SIG-M5 treated with dmso at 0.1 percent for 504 hours (cell line): ENCODE results near the gene SWT1.

Experiments used
- DNase-seq: peaks from one replicate; lab custom pipeline; 2025; ENCODE audit not compliant: unreplicated experiment; lab: John Stamatoyannopoulos, UW

Gene SWT1

DNA sequence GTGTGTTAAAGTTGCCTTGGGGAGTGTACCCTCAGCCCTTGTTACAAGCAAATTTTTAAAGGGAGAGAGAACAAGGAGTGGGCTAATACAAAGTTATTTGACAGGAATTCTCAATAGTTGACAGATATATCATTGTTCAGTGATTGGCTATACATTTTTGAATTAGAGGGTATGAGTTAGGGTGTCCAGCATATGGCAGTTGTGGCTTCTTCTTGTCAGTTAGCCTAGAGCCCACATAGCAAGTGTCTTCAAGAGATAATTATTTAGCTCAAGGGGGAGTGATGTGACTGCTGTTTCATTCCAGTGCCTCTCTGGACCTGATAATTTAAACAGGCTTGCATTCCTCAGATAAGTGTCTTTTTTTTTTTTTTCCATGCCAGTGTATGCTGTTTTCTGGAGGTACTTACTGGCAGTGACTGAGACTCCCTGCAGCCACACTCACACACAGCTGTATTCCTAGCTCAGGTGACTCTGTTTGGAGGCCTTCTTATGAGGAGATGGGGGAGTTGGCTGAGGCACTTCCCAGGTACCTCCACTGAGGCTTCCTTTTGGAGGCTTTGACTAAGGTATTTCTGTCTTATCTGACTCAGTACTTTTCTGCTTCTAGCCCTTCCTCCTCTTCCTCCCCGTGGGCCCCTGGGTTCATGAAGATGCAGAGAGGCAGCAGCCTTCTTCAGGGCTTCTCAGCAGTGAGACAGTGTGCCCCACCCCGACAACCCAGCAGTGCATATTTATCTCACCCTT lies 127.7 kb downstream of the SWT1 start:
- DNase-seq = no peak

GRCh38 chr1:185287451-185287850 lies 130.5 kb downstream of the SWT1 start:
- DNase-seq = no peak

GRCh38 chr1:185288435-185288834 lies 131.5 kb downstream of the SWT1 start:
- no peak for DNase-seq

- DNase-seq = no peak
Measured at GRCh38 chr1:185289880-185290279, 132.9 kb downstream of the SWT1 start.

DNA sequence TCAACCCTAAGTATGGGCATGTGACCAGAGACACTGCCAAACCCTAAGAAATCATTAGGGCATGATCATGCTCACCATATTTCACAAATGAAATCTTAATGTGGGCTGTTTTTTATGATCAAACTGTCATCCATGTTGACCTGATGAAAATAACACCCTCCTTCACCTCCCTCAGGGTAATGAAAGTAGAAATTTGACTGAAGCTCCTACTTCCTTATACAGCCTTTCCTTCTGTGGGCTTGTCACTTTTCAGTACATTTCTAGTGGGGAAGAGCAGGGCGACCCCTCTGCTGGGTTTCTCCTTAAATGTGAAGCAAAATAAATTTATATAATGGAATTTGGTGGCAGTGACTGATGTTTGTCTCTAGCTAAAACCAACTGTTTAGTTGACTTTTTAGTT lies 134.2 kb downstream of the SWT1 start:
- no peak for DNase-seq

DNA sequence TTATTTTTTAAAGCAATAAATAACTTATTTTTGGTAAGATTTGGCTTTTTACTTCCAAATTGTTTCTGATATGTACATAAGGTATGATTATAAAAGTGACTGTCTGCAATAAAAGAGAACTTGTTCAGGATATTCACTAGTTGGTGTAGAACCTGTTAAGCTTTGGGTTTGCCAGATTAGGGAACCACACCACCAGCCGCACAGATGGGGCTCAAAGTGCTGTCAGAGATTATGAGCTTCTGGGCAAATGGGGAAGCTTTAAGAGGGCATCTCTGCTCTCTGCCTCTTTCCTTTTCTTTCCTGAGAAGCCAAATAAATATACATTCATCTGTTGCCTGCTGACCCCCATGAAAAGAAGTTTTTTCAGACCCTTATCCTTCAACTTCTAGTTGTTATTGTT lies 134.7 kb downstream of the SWT1 start:
- DNase-seq = no peak

DNA sequence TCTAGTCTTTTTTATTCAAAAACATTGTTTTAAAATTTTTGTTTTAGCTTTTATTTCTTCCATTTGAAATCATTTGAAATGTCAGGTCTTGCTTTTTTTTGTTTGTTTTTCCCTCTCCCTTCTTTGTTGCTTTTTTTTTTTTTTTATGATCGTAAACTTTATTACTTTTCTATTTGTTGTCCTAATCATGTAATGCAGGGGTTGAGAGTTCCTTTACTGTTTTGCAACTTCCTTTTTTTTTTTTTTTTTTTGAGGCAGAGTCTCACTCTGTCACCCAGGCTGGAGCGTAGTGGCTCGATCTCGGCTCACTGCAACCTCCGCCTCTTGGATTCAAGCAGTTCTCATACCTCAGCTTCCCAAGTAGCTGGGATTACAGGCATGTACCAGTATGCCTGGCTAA lies 135.3 kb downstream of the SWT1 start:
- peak; percentile 49 for DNase-seq

DNA sequence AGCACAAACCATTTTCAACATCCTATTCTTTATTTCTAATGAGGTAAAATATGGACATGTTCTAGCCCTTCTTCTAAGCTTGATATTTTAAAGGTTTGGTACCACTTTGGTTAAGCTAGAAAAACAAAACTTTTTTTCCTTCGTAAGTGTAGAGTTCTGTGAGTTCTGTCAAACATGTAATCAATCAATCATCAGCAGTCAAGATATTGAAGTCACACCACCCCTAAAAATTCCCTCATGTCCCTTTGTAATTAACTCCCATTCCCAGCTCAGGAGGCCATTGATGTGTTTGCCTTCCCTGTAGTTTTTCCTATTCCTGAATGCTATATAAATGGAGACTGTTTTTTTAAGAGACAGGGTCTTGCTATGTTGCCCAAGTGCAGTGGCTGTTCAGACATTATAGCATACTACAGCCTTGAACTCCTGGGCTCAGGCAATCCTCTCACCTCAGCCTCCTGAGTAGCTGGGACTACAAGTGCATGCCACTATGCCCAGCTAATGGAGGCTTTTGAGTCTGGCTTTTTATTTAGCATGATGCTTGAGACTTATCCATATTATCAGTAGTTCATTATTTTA lies 137.1 kb downstream of the SWT1 start:
- no peak for DNase-seq

DNA sequence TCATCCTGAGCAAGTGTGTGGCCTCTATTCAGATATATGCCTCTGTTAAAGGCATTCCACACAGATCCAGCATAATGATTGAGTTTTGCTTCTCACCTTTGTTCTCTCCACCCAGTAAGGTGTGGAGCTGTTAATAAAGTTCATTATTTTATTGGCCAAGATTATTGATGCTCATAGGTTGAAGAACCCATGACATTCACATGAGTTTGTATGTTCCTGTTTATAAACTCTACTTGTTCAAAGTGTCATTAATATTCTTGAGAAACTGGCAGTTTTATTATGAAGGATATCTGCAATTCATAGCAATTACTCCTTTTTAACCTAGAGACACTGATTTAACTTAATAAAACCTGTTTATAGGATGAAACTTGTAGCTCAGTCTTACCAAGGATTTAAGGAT lies 138.1 kb downstream of the SWT1 start:
- DNase-seq = no peak

GRCh38 chr1:185297982-185298381 lies 141.0 kb downstream of the SWT1 start:
- no peak for DNase-seq

DNA sequence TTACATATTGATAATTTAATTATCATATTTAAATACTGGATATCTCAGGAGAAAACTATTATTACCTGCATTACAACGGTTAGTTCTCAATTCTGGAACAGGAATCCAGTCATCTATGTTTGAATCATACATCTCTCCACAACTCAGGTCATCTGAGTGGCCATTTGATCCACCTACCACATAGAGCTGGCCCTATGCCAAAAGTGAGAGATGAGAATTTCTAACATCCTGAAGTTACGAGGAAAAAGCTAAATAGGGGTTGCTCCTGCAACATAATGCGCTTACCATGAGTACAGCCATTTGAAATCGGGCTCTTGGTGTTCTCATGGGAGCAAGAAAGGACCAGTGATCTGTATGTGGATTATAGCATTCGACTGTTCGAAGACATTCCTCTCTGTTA lies 143.2 kb downstream of the SWT1 start:
- no peak for DNase-seq

GRCh38 chr1:185305419-185305818 lies 148.5 kb downstream of the SWT1 start:
- no peak for DNase-seq

DNA sequence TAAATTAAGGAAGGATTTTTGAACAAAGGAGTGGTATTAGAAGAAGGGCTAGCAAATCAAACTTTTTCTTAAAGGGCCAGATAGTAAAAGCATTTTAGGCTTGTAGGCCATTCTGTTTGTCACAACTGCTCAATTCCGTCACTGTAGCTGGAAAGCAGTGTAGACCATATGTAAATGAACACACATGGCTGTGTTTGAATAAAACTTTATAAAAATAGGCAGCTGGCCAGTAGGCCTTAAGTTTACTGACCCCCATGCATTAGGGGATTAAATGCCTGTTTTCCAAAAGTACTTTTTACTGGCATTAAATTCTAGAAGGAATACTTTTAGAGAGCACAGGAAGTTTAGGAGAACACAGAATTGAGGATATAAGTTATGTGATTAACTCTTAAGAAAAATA lies 151.2 kb downstream of the SWT1 start:
- no peak for DNase-seq

- DNase-seq = no peak
Measured at GRCh38 chr1:185309566-185309965, 152.6 kb downstream of the SWT1 start.

DNA sequence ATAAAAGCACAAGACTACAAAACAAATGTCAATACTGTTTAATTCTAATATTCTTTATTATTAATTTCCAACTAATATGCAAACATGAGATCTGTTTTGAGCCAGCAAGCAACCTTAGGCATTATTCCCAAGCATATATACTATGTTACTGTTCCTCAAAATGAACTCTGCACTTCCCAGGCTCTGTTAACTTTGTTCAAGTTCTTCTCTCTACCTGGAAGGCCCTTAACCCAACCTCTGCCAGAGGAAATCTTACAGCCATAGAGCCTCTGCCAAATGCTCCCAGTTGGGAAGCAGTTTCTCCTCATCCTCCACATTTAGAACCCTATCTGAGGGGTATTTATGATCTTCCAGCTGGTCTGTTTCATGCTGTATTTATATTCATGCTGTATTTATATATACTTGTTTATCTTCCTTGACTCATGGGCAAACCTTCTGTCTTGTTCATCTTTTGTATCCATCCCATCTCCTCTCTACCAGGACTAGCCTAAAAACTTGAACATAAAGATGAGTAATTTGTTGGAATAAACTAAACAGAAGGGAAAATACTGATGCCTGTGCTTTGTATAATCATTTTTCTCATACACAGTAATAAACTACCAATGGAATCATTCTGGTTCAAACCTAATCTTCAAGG lies 154.7 kb downstream of the SWT1 start:
- no peak for DNase-seq

- DNase-seq = no peak
Measured at GRCh38 chr1:185312361-185313138, 155.6 kb downstream of the SWT1 start.

- DNase-seq = no peak
Measured at GRCh38 chr1:185314411-185314810, 157.4 kb downstream of the SWT1 start.

- no peak for DNase-seq
Measured at GRCh38 chr1:185315445-185316071, 158.6 kb downstream of the SWT1 start.

DNA sequence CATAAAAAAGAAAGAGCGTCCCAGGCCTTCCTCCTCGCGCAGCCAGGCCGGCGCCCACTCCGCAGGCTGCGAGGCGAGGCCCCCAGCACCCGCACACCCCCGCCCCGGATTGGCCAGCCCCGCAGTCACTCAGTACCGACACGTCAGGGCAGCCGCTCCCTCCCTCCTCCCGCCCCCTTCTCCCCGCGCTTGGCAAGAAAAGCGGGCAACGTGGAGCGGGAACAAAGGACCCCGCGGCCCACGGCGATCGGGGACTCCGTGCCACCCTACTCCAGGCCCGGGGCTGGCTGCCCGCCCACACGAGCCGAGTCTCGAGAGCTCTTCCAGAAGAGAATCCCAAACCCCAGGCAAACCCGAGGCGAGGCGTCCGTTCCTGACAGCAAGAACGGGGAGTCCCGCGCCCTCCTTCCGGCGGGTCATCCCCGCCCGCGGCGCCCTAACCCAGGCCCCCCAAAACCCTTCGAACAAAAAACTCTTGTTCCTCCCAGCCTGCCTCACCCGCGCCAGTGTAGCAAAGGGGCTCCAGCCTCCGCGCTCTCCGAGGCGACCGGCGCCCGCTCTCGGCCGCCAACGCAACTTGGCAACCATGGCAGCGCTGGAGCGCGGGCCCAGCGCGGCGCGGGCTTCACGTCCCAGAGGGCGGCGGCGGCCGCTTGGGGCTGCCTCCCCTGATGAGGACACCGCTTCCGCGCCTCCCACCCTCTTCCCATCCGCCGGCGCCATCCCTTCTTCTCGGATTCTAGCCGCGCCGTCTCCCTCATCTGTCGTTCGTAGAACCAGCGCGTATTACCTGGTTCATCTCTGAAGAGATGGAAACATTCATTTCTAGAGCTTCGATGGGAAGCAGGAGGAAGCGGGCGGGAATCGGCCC lies 159.4 kb downstream of the SWT1 start:
- peak; percentile 90 for DNase-seq
